Upper lobe of left lung (tissue), 6 donors: ENCODE data around the gene PPP6C. TPM values are rescaled to one million over a fixed set of nuclear protein-coding genes. Genes with fewer than 3 reads are reported as not detected.
"Not testable (repeated sequence)": the region's sequence is repeated elsewhere in the genome, so short reads cannot be mapped to it uniquely, and the experiment has no call there.

Experiments used
- ATAC-seq, 2 donors: fragments of 200-7000 bp; cut with Tn5 transposase; one replicate each; pipeline ENCODE4 v1.9.1; 2022; ENCODE audit warnings: mild to moderate bottlenecking in 2 of 2, moderate library complexity in 2 of 2; ENCODE audit not compliant: low FRiP score in 2 of 2
- DNase-seq, 2 donors: peaks; one replicate each; pipeline ENCODE4 v3.0.0-alpha.2; 2019 to 2020
- H3K27ac ChIP-seq, 4 donors: fragments of 200-600 bp; sonication (generic); one replicate each; pipeline ENCODE4 v1.5.1; 2016 to 2019
- H3K27me3 ChIP-seq, 4 donors: fragments of 200-600 bp; sonication (generic); one replicate each; pipeline ENCODE4 v1.5.1; 2017 to 2019
- H3K36me3 ChIP-seq, 4 donors: fragments of 200-600 bp; sonication (generic); one replicate each; pipeline ENCODE4 v1.5.1; 2016 to 2019
- H3K4me1 ChIP-seq, 4 donors: fragments of 200-600 bp; sonication (generic); one replicate each; pipeline ENCODE4 v1.5.1; 2018 to 2019
- H3K4me3 ChIP-seq, 4 donors: fragments of 200-600 bp; sonication (generic); one replicate each; pipeline ENCODE4 v1.5.1; 2017 to 2019; ENCODE audit warnings: mild to moderate bottlenecking in 2 of 4, moderate library complexity in 1 of 4
- H3K9me3 ChIP-seq, 4 donors: fragments of 200-600 bp; sonication (generic); one replicate each; pipeline ENCODE4 v1.5.1; 2018 to 2019
- EP300 ChIP-seq, 4 donors: sonication (generic); formaldehyde crosslinking; IDR thresholded peaks; one replicate each; pipeline ENCODE4 v1.5.1; 2017; ENCODE audit warnings: antibody characterized with exemption in 4 of 4, control low read depth in 2 of 4
- POLR2A ChIP-seq, 4 donors: fragments of 450-650 bp; IDR thresholded peaks; one replicate each; pipeline ENCODE4 v1.5.1; 2016 to 2017; ENCODE audit warnings: antibody characterized with exemption in 4 of 4, mild to moderate bottlenecking in 2 of 4
- POLR2AphosphoS5 ChIP-seq, 2 donors: sonication (generic); formaldehyde crosslinking; IDR thresholded peaks; one replicate each; pipeline ENCODE4 v1.5.1; 2017; ENCODE audit warnings: antibody characterized with exemption in 2 of 2
- WGBS, 2 donors: methylation state at CpG; one replicate each; pipeline ENCODE4 v1.1.5; 2017 to 2018; 5-methylcytosine and 5-hydroxymethylcytosine counted together
- total RNA-seq, 6 donors: library from RNA; depleted of rRNA in 4 of 6; stranded (reverse); fragments of >200 nt in 4 of 6; gene quantifications; one replicate each; pipeline versions ENCODE4 v1.1.0 to v1.2.1, GENCODE V29; 2016 to 2021
- TF ChIP-seq, protein P1 (sequence below), 6 experiments: fragments of 450-650 bp in 4 of 6; fragments of 200-600 bp in 2 of 6; sonication (generic) in 2 of 6; IDR thresholded peaks; one replicate each; pipeline ENCODE4 v1.5.1; 2016 to 2019; ENCODE audit warnings: antibody characterized with exemption in 6 of 6
- donor health status: DM: no; HTN: no; CAD: no; lungs with moderate emphysema.
- donor health status: DM: no; HTN: yes; CAD: no; lungs with severe emphysema.

Gene PPP6C
- total RNA-seq = 10 to 100 TPM in 4 of 6 donors, 1 to 10 TPM in 2; 7.5 to 42.5 (median 36.7) TPM

DNA sequence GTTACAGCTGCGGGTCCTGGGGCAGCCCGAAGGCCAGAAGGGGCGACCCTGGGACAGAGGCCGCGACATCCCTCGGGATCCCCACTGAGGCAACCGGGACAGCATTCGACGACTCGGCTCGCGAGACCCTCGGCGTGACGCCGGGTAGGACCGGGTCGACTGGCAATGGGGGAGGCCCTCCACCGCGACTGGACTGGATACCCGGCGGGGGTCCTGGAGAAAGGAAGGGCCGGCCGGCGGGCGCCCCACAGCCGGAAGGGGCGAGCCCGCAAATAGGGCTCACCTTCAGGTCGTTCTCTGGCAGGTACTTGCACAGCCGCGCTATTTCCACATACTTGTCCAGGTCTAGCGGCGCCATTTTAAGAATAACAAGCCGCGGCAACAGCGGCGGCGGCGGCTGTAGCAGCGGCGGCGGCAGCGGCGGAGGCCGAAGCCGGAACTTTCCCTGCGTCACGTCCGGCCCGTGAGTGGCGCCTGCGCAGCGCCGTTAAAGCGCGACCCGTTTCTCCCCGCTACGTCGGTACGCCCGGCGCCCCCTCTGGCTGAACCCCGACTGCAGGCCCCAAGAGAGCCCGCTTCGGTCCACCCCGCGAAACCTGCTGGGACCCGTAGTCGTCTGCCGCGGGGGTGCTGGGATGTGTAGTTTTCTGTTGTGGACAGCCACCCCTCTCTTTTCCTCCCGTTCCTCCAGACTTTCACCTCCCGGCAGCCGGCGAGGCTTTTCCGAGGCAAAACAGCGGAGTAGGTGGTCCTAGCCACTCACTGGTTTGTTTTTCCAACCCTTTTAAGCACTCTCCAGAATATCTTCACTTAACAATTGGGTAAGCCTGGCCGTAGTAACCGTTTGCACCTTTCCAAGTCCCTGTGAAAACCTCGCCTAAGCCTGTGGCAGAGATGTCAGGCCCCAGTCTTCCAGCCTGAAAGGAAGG lies at the start of gene PPP6C:
TSS of gene PPP6C (minus strand) at position 443 of the 929 bp plus-strand sequence. CDS start at position 358, 85 bp downstream.
- TF ChIP-seq POLR2A (IDR thresholded peaks at IDR 0.05) (peak; percentile 70 to 90 (median 73)), POLR2AphosphoS5 (IDR thresholded peaks at IDR 0.05) (peak; percentile 87 to 92), EP300 (IDR thresholded peaks at IDR 0.05) (peak in 1 of 4 donors; percentile 14)
- TF ChIP-seq, protein P1, sequence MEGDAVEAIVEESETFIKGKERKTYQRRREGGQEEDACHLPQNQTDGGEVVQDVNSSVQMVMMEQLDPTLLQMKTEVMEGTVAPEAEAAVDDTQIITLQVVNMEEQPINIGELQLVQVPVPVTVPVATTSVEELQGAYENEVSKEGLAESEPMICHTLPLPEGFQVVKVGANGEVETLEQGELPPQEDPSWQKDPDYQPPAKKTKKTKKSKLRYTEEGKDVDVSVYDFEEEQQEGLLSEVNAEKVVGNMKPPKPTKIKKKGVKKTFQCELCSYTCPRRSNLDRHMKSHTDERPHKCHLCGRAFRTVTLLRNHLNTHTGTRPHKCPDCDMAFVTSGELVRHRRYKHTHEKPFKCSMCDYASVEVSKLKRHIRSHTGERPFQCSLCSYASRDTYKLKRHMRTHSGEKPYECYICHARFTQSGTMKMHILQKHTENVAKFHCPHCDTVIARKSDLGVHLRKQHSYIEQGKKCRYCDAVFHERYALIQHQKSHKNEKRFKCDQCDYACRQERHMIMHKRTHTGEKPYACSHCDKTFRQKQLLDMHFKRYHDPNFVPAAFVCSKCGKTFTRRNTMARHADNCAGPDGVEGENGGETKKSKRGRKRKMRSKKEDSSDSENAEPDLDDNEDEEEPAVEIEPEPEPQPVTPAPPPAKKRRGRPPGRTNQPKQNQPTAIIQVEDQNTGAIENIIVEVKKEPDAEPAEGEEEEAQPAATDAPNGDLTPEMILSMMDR (IDR thresholded peaks at IDR 0.05) = peak; percentile 53 to 91 (median 86)

DNA sequence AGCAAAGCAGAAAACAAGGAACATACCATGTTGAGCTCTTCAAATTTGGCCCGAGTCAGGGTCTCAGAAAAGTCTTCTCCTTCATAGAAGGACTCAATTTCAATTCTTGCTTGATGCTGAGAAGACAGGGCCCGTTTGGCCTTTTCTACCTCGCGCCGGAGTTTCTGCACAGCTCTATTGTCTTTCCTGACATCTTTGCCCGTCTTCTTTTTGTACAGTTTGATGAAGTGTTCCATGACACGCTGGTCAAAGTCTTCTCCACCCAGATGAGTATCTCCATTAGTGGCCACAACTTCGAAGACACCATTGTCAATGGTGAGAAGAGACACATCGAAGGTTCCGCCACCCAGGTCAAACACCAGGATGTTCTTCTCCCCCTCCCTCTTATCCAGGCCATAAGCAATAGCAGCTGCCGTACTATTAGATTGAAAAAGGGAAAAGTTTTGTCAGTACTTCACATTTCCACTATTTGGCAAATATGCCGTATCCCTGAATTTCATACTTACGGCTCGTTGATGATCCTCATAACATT lies 49.4 kb upstream of the PPP6C start:
- DNase-seq = no peak
- Histone ChIP-seq H3K9me3 (no peaks in the 10 kb centered on the region), H3K4me3 (peak overlapping the region in 3 of 4 donors; percentile 77 to 94 (median 85)), H3K27ac (peak overlapping the region in 1 of 4 donors; percentile 92), H3K4me1 (peaks cover 58 to 79% (median 64%) of the 10 kb centered on the region in 4 donors), H3K36me3 (peaks cover 18 to 60% (median 47%) of the 10 kb centered on the region in 4 donors), H3K27me3 (no peaks in the 10 kb centered on the region)
- TF ChIP-seq EP300 (IDR thresholded peaks at IDR 0.05) (no peak), POLR2A (IDR thresholded peaks at IDR 0.05) (no peak), POLR2AphosphoS5 (IDR thresholded peaks at IDR 0.05) (no peak)
- TF ChIP-seq, protein P1 (IDR thresholded peaks at IDR 0.05) = no peak
- ATAC-seq = no peak
- 67 to 73% methylated on average over 14 of the region's 14 CpGs for WGBS, 2 donors

More for the DNA sequence above, at the start of gene PPP6C:
- H3K27ac ChIP-seq = peak within 1 kb of the TSS; percentile 95 to 98 (median 96)
- no peaks in the 10 kb centered on the region for H3K9me3 ChIP-seq
- H3K4me1 ChIP-seq = peaks cover 16 to 43% (median 30%) of the 10 kb centered on the region in 4 donors
- no peaks in the 10 kb centered on the region for H3K36me3 ChIP-seq
- H3K4me3 ChIP-seq = peak within 1 kb of the TSS; percentile 83 to 94 (median 89)
- WGBS, 2 donors = 0 to 1% methylated on average over 22 to 28 of the region's 82 CpGs
- DNase-seq (peak; percentile 98 to 99), ATAC-seq (peak; percentile 99)
- no peaks in the 10 kb centered on the region for H3K27me3 ChIP-seq

DNA sequence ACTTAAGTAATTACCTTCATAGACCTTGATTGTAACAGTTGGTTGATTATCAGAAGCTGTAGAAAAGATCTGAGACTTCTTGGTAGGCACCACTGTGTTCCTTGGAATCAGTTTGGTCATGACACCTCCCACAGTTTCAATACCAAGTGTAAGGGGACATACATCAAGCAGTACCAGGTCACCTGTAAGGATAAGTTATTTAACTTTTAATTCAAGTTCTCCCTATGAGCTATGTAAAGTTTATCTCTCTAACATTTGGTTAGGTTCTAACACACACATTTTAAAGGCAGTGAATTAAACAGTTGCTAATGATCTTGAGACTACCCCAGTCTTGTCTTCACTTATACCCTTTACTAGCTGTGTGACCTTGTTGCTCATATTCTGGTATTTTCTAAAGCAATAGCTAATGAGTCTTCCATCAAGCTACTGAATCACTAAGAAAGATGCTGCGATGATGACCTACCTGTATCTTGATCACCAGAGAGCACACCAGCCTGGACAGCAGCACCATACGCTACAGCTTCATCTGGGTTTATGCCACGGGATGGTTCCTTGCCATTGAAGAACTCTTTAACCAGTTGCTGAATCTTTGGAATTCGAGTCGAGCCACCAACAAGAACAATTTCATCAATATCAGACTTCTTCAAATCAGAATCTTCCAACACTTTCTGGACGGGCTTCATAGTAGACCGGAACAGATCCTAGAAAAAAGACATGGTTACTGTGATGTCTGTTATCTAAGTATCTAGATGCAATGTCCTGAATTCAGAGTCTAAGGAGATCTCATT lies 48.7 kb upstream of the PPP6C start:
- H3K4me1 ChIP-seq = peaks cover 58 to 73% (median 63%) of the 10 kb centered on the region in 4 donors
- H3K36me3 ChIP-seq = peaks cover 18 to 65% (median 48%) of the 10 kb centered on the region in 4 donors
- DNase-seq (no peak), ATAC-seq (no peak)
- H3K27me3 ChIP-seq = no peaks in the 10 kb centered on the region
- H3K4me3 ChIP-seq = peak overlapping the region in 2 of 4 donors; percentile 77 to 94
- 76 to 88% methylated on average over 7 of the region's 7 CpGs for WGBS, 2 donors
- H3K9me3 ChIP-seq = no peaks in the 10 kb centered on the region
- H3K27ac ChIP-seq = peak overlapping the region in 1 of 4 donors; percentile 52
- TF ChIP-seq, protein P1 (IDR thresholded peaks at IDR 0.05) = no peak
- TF ChIP-seq POLR2AphosphoS5 (IDR thresholded peaks at IDR 0.05) = no peak
- TF ChIP-seq POLR2A (IDR thresholded peaks at IDR 0.05) = no peak
- TF ChIP-seq EP300 (IDR thresholded peaks at IDR 0.05) = no peak

DNA sequence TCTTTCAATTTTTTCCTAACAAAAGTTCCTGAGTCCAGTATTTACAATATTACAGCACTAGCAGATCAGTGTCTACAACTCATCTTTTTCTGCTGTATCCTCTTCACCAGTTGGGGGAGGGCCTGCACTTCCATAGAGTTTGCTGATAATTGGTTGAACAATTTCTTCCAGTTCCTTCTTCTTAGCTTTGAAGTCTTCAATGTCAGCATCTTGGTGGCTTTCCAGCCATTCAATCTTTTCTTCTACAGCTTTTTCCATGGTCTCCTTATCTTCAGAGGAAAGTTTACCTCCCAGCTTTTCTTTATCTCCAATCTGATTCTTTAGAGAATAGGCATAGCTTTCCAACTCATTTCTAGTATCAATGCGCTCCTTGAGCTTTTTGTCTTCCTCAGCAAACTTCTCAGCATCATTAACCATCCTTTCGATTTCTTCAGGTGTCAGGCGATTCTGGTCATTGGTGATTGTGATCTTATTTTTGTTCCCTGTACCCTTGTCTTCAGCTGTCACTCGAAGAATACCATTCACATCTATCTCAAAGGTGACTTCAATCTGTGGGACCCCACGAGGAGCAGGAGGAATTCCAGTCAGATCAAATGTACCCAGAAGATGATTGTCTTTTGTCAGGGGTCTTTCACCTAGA lies 47.0 kb upstream of the PPP6C start:
- H3K9me3 ChIP-seq, ATAC-seq, H3K27ac ChIP-seq, H3K27me3 ChIP-seq, DNase-seq: not testable (repeated sequence)
- H3K4me3 ChIP-seq = peak overlapping the region in 1 of 4 donors; percentile 22
- WGBS, 2 donors = 69 to 75% methylated on average over 5 of the region's 5 CpGs
- peaks cover 18 to 75% (median 53%) of the 10 kb centered on the region in 4 donors for H3K36me3 ChIP-seq
- H3K4me1 ChIP-seq = peaks cover 49 to 58% (median 53%) of the 10 kb centered on the region in 4 donors
